Measurements from ENCODE around the gene OR52K1.
"Not testable (repeated sequence)": the region's sequence is repeated elsewhere in the genome, so short reads cannot be mapped to it uniquely, and the experiment has no call there.

Gene OR52K1

GRCh38 chr11:4482445-4482844, at the start of gene OR52K1:
TSS of gene OR52K1 (plus strand) at chr11:4482646. CDS start at chr11:4488901, 6,255 bp downstream.
- DNase-seq = no peak

- DNase-seq = no peak
Measured at GRCh38 chr11:4433856-4434255, 48.6 kb upstream of the OR52K1 start.

GRCh38 chr11:4436411-4436810, 46.0 kb upstream of the OR52K1 start:
- no peak for DNase-seq

- DNase-seq = no peak
Measured at GRCh38 chr11:4441515-4441914, 40.9 kb upstream of the OR52K1 start.

- DNase-seq = no peak
Measured at GRCh38 chr11:4443232-4443891, 39.1 kb upstream of the OR52K1 start.

- DNase-seq = no peak
Measured at GRCh38 chr11:4448995-4449394, 33.5 kb upstream of the OR52K1 start, which contains the start of gene OR52K2. TSS of gene OR52K2 (plus strand) at chr11:4449295. CDS start at chr11:4449340, 45 bp downstream.

- DNase-seq = no peak
Measured at GRCh38 chr11:4453118-4453517, 29.3 kb upstream of the OR52K1 start.

GRCh38 chr11:4454021-4454420, 28.4 kb upstream of the OR52K1 start:
- DNase-seq = no peak

GRCh38 chr11:4455419-4455818, 27.0 kb upstream of the OR52K1 start:
- no peak for DNase-seq

GRCh38 chr11:4459500-4459899, 22.9 kb upstream of the OR52K1 start:
- DNase-seq = no peak

GRCh38 chr11:4460151-4460550, 22.3 kb upstream of the OR52K1 start:
- DNase-seq = no peak

GRCh38 chr11:4464216-4465159, 18.0 kb upstream of the OR52K1 start:
- no peak for DNase-seq

- DNase-seq = no peak
Measured at GRCh38 chr11:4465407-4465806, 17.0 kb upstream of the OR52K1 start.

- DNase-seq = no peak
Measured at GRCh38 chr11:4466131-4466870, 16.1 kb upstream of the OR52K1 start.

GRCh38 chr11:4466871-4467442, 15.5 kb upstream of the OR52K1 start:
- DNase-seq = no peak

- no peak for DNase-seq
Measured at GRCh38 chr11:4467811-4468606, 14.4 kb upstream of the OR52K1 start.

GRCh38 chr11:4479644-4480043, 2.8 kb upstream of the OR52K1 start:
- no peak for DNase-seq

GRCh38 chr11:4480577-4481239, 1.7 kb upstream of the OR52K1 start:
- peak; percentile 31 for DNase-seq

- no peak for DNase-seq
Measured at GRCh38 chr11:4481240-4481582, 1.2 kb upstream of the OR52K1 start.

- no peak for DNase-seq
Measured at GRCh38 chr11:4484310-4484709, 1.9 kb downstream of the OR52K1 start.

GRCh38 chr11:4491405-4491804, 9.0 kb downstream of the OR52K1 start:
- not testable (repeated sequence) for DNase-seq

Data from HCEC 1CT (cell line).